ENCODE data around the gene LAMA3. TPM values are rescaled to one million over a fixed set of nuclear protein-coding genes. Genes with fewer than 3 reads are reported as not detected.

The LAMA3 gene
- total and polyA plus RNA-seq, 2 donors (not counting 3 experiments of a cell fraction or from before 2014, with no cell fraction given), result 2.6 to 12.3 TPM

GRCh38 chr18:23776306-23776705 lies 87.1 kb downstream of the LAMA3 start:
- DNase-seq (ENCODE audit: low read depth, low spot score) (no peak), FAIRE-seq (no peak)
- no peaks in the 10 kb centered on the region for H3K27me3 ChIP-seq (ENCODE audit: control insufficient read depth in 2 of 2, insufficient read depth in 2 of 2, low read length in 2 of 2)
- dilution Hi-C loops (cut with MboI; ENCODE audit: extremely low pct_ligation_motif_present, low sequenced_read_pairs), result no loop called here
- H3K27ac ChIP-seq (ENCODE audit: insufficient read depth, low read depth, low read length), result no peak overlapping the region
- no peaks in the 10 kb centered on the region for H3K9me3 ChIP-seq (replicated peaks; ENCODE audit: control insufficient read depth, insufficient read depth, low read length)
- no peaks in the 10 kb centered on the region for H3K9me1 ChIP-seq (replicated peaks; ENCODE audit: control insufficient read depth, extremely low read depth, insufficient read depth, low read length)
- H3K4me1 ChIP-seq (ENCODE audit: control insufficient read depth, extremely low read depth, insufficient read depth, low read length), result no peaks in the 10 kb centered on the region
- intact Hi-C loops (cut with micrococcal nuclease), result no loop called here
- no peaks in the 10 kb centered on the region for H4K20me1 ChIP-seq (replicated peaks; ENCODE audit: control insufficient read depth, extremely low read depth, insufficient read depth, low read length)
- no TSS peak for BruUV-seq (replicated peaks)
- no peak overlapping the region for H3K4me2 ChIP-seq (ENCODE audit: insufficient read depth, low read length)
- ChIA-PET CTCF (no interaction called here), POLR2A (no interaction called here)
- H3K79me2 ChIP-seq (ENCODE audit: control insufficient read depth, insufficient read depth, low read length), result no peaks in the 10 kb centered on the region
- no peak overlapping the region for H3K9ac ChIP-seq (replicated peaks; ENCODE audit: extremely low read depth, insufficient read depth, low read length)
- no peak overlapping the region for H3K4me3 ChIP-seq (replicated peaks in 1 of 3; ENCODE audit: insufficient read depth in 1 of 3, low read depth in 1 of 3, low read length in 3 of 3)
- TF ChIP-seq CTCF (IDR thresholded peaks at IDR 0.05; ENCODE audit: extremely low read depth in 1 of 2, insufficient read depth in 1 of 2, low read depth in 1 of 2, low read length in 2 of 2), result no peak
- TF ChIP-seq POLR2AphosphoS5 (IDR thresholded peaks at IDR 0.05; ENCODE audit: insufficient read depth, low read depth, low read length), result no peak
- no peak for TF ChIP-seq FOS (IDR thresholded peaks at IDR 0.05; ENCODE audit: borderline replicate concordance, insufficient read depth, low read length)
- no peak for TF ChIP-seq POLR2A (IDR thresholded peaks at IDR 0.05; ENCODE audit: low read depth, low read length)
- H3K36me3 ChIP-seq (ENCODE audit: control insufficient read depth in 2 of 2, extremely low read depth in 1 of 2, insufficient read depth in 2 of 2, low read length in 2 of 2), result no peaks in the 10 kb centered on the region
- H2AFZ ChIP-seq (ENCODE audit: low read depth, low read length), result no peak overlapping the region

GRCh38 chr18:23778828-23779227 lies 89.6 kb downstream of the LAMA3 start:
- no peaks in the 10 kb centered on the region for H4K20me1 ChIP-seq (replicated peaks; ENCODE audit: control insufficient read depth, extremely low read depth, insufficient read depth, low read length)
- no peaks in the 10 kb centered on the region for H3K9me1 ChIP-seq (replicated peaks; ENCODE audit: control insufficient read depth, extremely low read depth, insufficient read depth, low read length)
- no peaks in the 10 kb centered on the region for H3K9me3 ChIP-seq (replicated peaks; ENCODE audit: control insufficient read depth, insufficient read depth, low read length)
- POLR2A ChIA-PET, result no interaction called here
- no peaks in the 10 kb centered on the region for H3K79me2 ChIP-seq (ENCODE audit: control insufficient read depth, insufficient read depth, low read length)
- CTCF ChIA-PET, result no interaction called here
- DNase-seq (ENCODE audit: low read depth, low spot score) (no peak), FAIRE-seq (no peak)
- TF ChIP-seq POLR2A (IDR thresholded peaks at IDR 0.05; ENCODE audit: low read depth, low read length), result no peak
- no peak for TF ChIP-seq POLR2AphosphoS5 (IDR thresholded peaks at IDR 0.05; ENCODE audit: insufficient read depth, low read depth, low read length)
- TF ChIP-seq MYC (IDR thresholded peaks at IDR 0.05; ENCODE audit: low read depth, low read length), result no peak
- no peak for TF ChIP-seq JUN (IDR thresholded peaks at IDR 0.05; ENCODE audit: borderline replicate concordance, insufficient read depth, insufficient read length, low read depth)
- no peak for TF ChIP-seq FOS (IDR thresholded peaks at IDR 0.05; ENCODE audit: borderline replicate concordance, insufficient read depth, low read length)
- TF ChIP-seq GATA2 (IDR thresholded peaks at IDR 0.05; ENCODE audit: insufficient read depth, insufficient read length, low read depth, low read length), result no peak
- no peak for TF ChIP-seq CTCF (IDR thresholded peaks at IDR 0.05; ENCODE audit: extremely low read depth in 1 of 2, insufficient read depth in 1 of 2, low read depth in 1 of 2, low read length in 2 of 2)
- TF ChIP-seq EZH2 (IDR thresholded peaks at IDR 0.05; ENCODE audit: borderline replicate concordance, low read depth, low read length, severe bottlenecking), result no peak
- no peak for TF ChIP-seq MAX (IDR thresholded peaks at IDR 0.05; ENCODE audit: insufficient read depth, insufficient read length)
- intact Hi-C loops (cut with micrococcal nuclease), result no loop called here
- no peak overlapping the region for H3K4me3 ChIP-seq (replicated peaks in 1 of 3; ENCODE audit: insufficient read depth in 1 of 3, low read depth in 1 of 3, low read length in 3 of 3)
- no peak overlapping the region for H3K4me2 ChIP-seq (ENCODE audit: insufficient read depth, low read length)
- H3K27me3 ChIP-seq (ENCODE audit: control insufficient read depth in 2 of 2, insufficient read depth in 2 of 2, low read length in 2 of 2), result no peaks in the 10 kb centered on the region
- no peak overlapping the region for H3K9ac ChIP-seq (replicated peaks; ENCODE audit: extremely low read depth, insufficient read depth, low read length)
- H3K4me1 ChIP-seq (ENCODE audit: control insufficient read depth, extremely low read depth, insufficient read depth, low read length), result no peaks in the 10 kb centered on the region
- H3K36me3 ChIP-seq (ENCODE audit: control insufficient read depth in 2 of 2, extremely low read depth in 1 of 2, insufficient read depth in 2 of 2, low read length in 2 of 2), result no peaks in the 10 kb centered on the region
- no TSS peak for BruUV-seq (replicated peaks)
- H2AFZ ChIP-seq (ENCODE audit: low read depth, low read length), result no peak overlapping the region
- no peak overlapping the region for H3K27ac ChIP-seq (ENCODE audit: insufficient read depth, low read depth, low read length)
- dilution Hi-C loops (cut with MboI; ENCODE audit: extremely low pct_ligation_motif_present, low sequenced_read_pairs), result no loop called here

Data from endothelial cell of umbilical vein (primary cell).